SK-N-MC (cell line): ENCODE measurements around the gene METTL21A.

Experiments
- DNase-seq: peaks from one replicate; pipeline ENCODE4 v3.0.0-alpha.2; 2011; ENCODE audit warnings: low read depth, low spot score
- H3K27ac ChIP-seq: fragments of 200-600 bp; sonication (generic); 2 replicates; pipeline ENCODE4 v1.5.1; 2016; ENCODE audit warnings: mixed run types
- H3K36me3 ChIP-seq: fragments of 200-600 bp; sonication (generic); 2 replicates; pipeline ENCODE4 v1.6.1; 2017; ENCODE audit warnings: antibody characterized with exemption, low read length, mixed read lengths; ENCODE audit not compliant: insufficient read depth
- H3K4me3 ChIP-seq: fragments of 200-600 bp; sonication (generic); 2 replicates; pipeline ENCODE4 v1.5.1; 2016
- H3K9ac ChIP-seq: fragments of 200-600 bp; sonication (generic); 2 replicates; pipeline ENCODE4 v1.8.0; 2017; ENCODE audit warnings: mixed run types, mixed read lengths; ENCODE audit not compliant: insufficient read length
- H3K9me3 ChIP-seq: fragments of 200-600 bp; sonication (generic); 2 replicates; pipeline ENCODE4 v1.6.1; 2017; ENCODE audit warnings: low read depth, mild to moderate bottlenecking, antibody characterized with exemption, low read length, moderate library complexity, mixed read lengths
- EZH2 ChIP-seq: fragments of 200-600 bp; sonication (generic); IDR thresholded peaks from one replicate; pipeline ENCODE4 v1.6.1; 2017; ENCODE audit warnings: antibody characterized with exemption
- FOXP2 ChIP-seq: optimal IDR thresholded peaks from 2 replicates; pipeline ENCODE3; 2011; ENCODE audit warnings: mild to moderate bottlenecking, moderate library complexity; ENCODE audit not compliant: insufficient read depth; ENCODE audit errors: extremely low read length, control extremely low read depth
- POLR2AphosphoS5 ChIP-seq: IDR thresholded peaks from 2 replicates; pipeline ENCODE4 v1.6.1; 2012; ENCODE audit warnings: mild to moderate bottlenecking, low read depth, low read length, borderline replicate concordance

METTL21A gene

GRCh38 chr2:207589143-207589542, 36.1 kb downstream of the METTL21A start:
- TF ChIP-seq FOXP2 (no peak), POLR2AphosphoS5 (no peak), EZH2 (no peak)
- DNase-seq, result no peak
- Histone ChIP-seq H3K36me3 (peaks cover 90% of the 10 kb centered on the region), H3K4me3 (no peak overlapping the region), H3K9ac (no peak overlapping the region), H3K27ac (no peak overlapping the region), H3K9me3 (peaks cover 3% of the 10 kb centered on the region; the same call in 1 of the 2 replicates)

GRCh38 chr2:207587305-207587704, 37.9 kb downstream of the METTL21A start:
- DNase-seq, result no peak
- TF ChIP-seq FOXP2 (no peak), EZH2 (no peak), POLR2AphosphoS5 (no peak)
- Histone ChIP-seq H3K36me3 (peaks cover 91% of the 10 kb centered on the region), H3K27ac (no peak overlapping the region), H3K9me3 (peaks cover 3% of the 10 kb centered on the region; the same call in 1 of the 2 replicates), H3K9ac (no peak overlapping the region), H3K4me3 (no peak overlapping the region)

- H3K9ac ChIP-seq, result no peak overlapping the region
- H3K36me3 ChIP-seq, result peaks cover 88% of the 10 kb centered on the region
- no peak for TF ChIP-seq POLR2AphosphoS5
- no peak for TF ChIP-seq FOXP2
- TF ChIP-seq EZH2, result no peak
- peaks cover 3% of the 10 kb centered on the region; the same call in 1 of the 2 replicates for H3K9me3 ChIP-seq
- no peak overlapping the region for H3K4me3 ChIP-seq
- DNase-seq, result no peak
- H3K27ac ChIP-seq, result no peak overlapping the region
Observed at GRCh38 chr2:207584952-207585351, 40.2 kb downstream of the METTL21A start.

- TF ChIP-seq FOXP2 (no peak), EZH2 (no peak), POLR2AphosphoS5 (no peak)
- H3K4me3 ChIP-seq, result no peak overlapping the region
- H3K9me3 ChIP-seq, result no peaks in the 10 kb centered on the region
- peaks cover 82% of the 10 kb centered on the region for H3K36me3 ChIP-seq
- no peak overlapping the region for H3K9ac ChIP-seq
- peak overlapping the region; percentile 93 for H3K27ac ChIP-seq
- DNase-seq, result no peak
Observed at GRCh38 chr2:207571370-207571769, 53.8 kb downstream of the METTL21A start.

- TF ChIP-seq POLR2AphosphoS5 (no peak), EZH2 (no peak), FOXP2 (no peak)
- DNase-seq, result no peak
- no peaks in the 10 kb centered on the region for H3K9me3 ChIP-seq
- H3K36me3 ChIP-seq, result peaks cover 65% of the 10 kb centered on the region
- peak overlapping the region; percentile 40; the same call in 1 of the 2 replicates for H3K27ac ChIP-seq
- no peak overlapping the region for H3K9ac ChIP-seq
- no peak overlapping the region for H3K4me3 ChIP-seq
Observed at GRCh38 chr2:207567671-207568070, 57.5 kb downstream of the METTL21A start.

GRCh38 chr2:207565736-207566500, 59.3 kb downstream of the METTL21A start:
- Histone ChIP-seq H3K36me3 (peaks cover 65% of the 10 kb centered on the region), H3K9me3 (no peaks in the 10 kb centered on the region), H3K27ac (peak overlapping the region; percentile 35; the same call in 1 of the 2 replicates), H3K4me3 (no peak overlapping the region), H3K9ac (no peak overlapping the region)
- DNase-seq, result no peak
- TF ChIP-seq EZH2 (no peak), FOXP2 (no peak), POLR2AphosphoS5 (no peak)
